Vagina (tissue), 2 donors: ENCODE results near the gene GAB2.

Experiments used
- POLR2A ChIP-seq, 2 donors: fragments of 450-650 bp; IDR thresholded peaks; one replicate each; pipeline ENCODE4 v1.6.1; 2017; ENCODE audit warnings: antibody characterized with exemption in 2 of 2, mild to moderate bottlenecking in 2 of 2, moderate library complexity in 2 of 2
- POLR2AphosphoS5 ChIP-seq, 2 donors: sonication (generic); formaldehyde crosslinking; IDR thresholded peaks; one replicate each; pipeline ENCODE4 v1.9.0; 2017; ENCODE audit warnings: antibody characterized with exemption in 2 of 2, mild to moderate bottlenecking in 2 of 2, low read depth in 1 of 2; ENCODE audit not compliant: insufficient read depth in 1 of 2
- TF ChIP-seq, protein P1 (sequence below), 3 experiments: fragments of 450-650 bp in 2 of 3; fragments of 200-600 bp in 1 of 3; sonication (generic) in 1 of 3; IDR thresholded peaks; one replicate each; pipeline ENCODE4 v1.5.1; 2017 to 2019; ENCODE audit warnings: antibody characterized with exemption in 3 of 3, mild to moderate bottlenecking in 2 of 3, moderate library complexity in 2 of 3

DNA sequence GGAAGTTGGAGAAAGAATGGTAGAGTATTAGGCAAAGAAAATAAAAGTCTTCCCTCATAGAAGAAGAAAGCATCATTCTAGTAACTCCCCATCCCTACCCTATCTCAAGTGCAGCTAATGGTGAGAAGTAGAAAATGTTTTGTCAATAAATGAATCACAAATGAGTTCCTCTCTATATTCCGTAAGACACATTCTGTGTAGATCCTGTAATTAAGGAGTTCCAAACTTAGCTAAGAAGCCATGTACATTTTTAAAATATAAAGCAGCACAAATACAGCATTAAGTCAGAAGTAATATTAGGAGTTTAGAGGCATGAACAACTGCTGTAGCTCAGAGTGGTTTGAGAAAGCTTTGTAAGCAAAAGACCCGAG, 80.1 kb downstream of the GAB2 start:
- TF ChIP-seq, protein P1, sequence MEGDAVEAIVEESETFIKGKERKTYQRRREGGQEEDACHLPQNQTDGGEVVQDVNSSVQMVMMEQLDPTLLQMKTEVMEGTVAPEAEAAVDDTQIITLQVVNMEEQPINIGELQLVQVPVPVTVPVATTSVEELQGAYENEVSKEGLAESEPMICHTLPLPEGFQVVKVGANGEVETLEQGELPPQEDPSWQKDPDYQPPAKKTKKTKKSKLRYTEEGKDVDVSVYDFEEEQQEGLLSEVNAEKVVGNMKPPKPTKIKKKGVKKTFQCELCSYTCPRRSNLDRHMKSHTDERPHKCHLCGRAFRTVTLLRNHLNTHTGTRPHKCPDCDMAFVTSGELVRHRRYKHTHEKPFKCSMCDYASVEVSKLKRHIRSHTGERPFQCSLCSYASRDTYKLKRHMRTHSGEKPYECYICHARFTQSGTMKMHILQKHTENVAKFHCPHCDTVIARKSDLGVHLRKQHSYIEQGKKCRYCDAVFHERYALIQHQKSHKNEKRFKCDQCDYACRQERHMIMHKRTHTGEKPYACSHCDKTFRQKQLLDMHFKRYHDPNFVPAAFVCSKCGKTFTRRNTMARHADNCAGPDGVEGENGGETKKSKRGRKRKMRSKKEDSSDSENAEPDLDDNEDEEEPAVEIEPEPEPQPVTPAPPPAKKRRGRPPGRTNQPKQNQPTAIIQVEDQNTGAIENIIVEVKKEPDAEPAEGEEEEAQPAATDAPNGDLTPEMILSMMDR (IDR thresholded peaks at IDR 0.05) = no peak
- TF ChIP-seq POLR2A (IDR thresholded peaks at IDR 0.05) = no peak
- TF ChIP-seq POLR2AphosphoS5 (IDR thresholded peaks at IDR 0.05; ENCODE audit: insufficient read depth in 1 of 2, low read depth in 1 of 2) = no peak
